Sigmoid colon (tissue), 7 donors: ENCODE data around the gene HDX. TPM values are rescaled to one million over a fixed set of nuclear protein-coding genes. Genes with fewer than 3 reads are reported as not detected.
A peak's percentile ranks its signal among the peaks of the same experiment; 100 is the strongest.
"Not testable (repeated sequence)": the region's sequence is repeated elsewhere in the genome, so short reads cannot be mapped to it uniquely, and the experiment has no call there.

ENCODE experiments used
- DNase-seq: peaks from one replicate; pipeline ENCODE4 v3.0.0-alpha.2; 2019
- H3K27ac ChIP-seq, 4 donors: fragments of 200-600 bp; sonication (generic); one replicate each; pipeline ENCODE4 v1.5.1; 2016 to 2019; ENCODE audit warnings: mild to moderate bottlenecking in 1 of 4
- H3K27me3 ChIP-seq, 3 donors: fragments of 200-600 bp; sonication (generic); one replicate each; pipeline ENCODE4 v1.5.1; 2019; ENCODE audit warnings: mild to moderate bottlenecking in 1 of 3
- H3K36me3 ChIP-seq, 4 donors: fragments of 200-600 bp; sonication (generic); one replicate each; pipeline ENCODE4 v1.5.1; 2016 to 2019
- H3K4me1 ChIP-seq, 4 donors: fragments of 200-600 bp; sonication (generic); one replicate each; pipeline ENCODE4 v1.5.1; 2017 to 2019
- H3K4me3 ChIP-seq, 4 donors: fragments of 200-600 bp; sonication (generic); one replicate each; pipeline ENCODE4 v1.5.1; 2017 to 2019; ENCODE audit warnings: mild to moderate bottlenecking in 2 of 4, moderate library complexity in 1 of 4
- H3K9me3 ChIP-seq, 4 donors: fragments of 200-600 bp in 3 of 4; sonication (generic) in 3 of 4; one replicate each; pipeline versions ENCODE4 v1.5.1 to v1.6.1; 2013 to 2019
- EP300 ChIP-seq, 4 donors: sonication (generic); formaldehyde crosslinking; IDR thresholded peaks; one replicate each; pipeline ENCODE4 v1.6.1; 2017; ENCODE audit warnings: antibody characterized with exemption in 4 of 4
- POLR2A ChIP-seq, 2 donors: fragments of 450-650 bp; IDR thresholded peaks; one replicate each; pipeline ENCODE4 v1.6.1; 2016; ENCODE audit warnings: antibody characterized with exemption in 2 of 2, mild to moderate bottlenecking in 2 of 2, moderate library complexity in 2 of 2
- POLR2AphosphoS5 ChIP-seq, 4 donors: sonication (generic); formaldehyde crosslinking; IDR thresholded peaks; one replicate each; pipeline ENCODE4 v1.6.1; 2017; ENCODE audit warnings: antibody characterized with exemption in 4 of 4
- WGBS, 2 donors: extraction: QIAGEN DNeasy Blood & Tissue Kit; methylation state at CpG; one replicate each; pipeline ENCODE4 v1.1.7; 2013; 5-methylcytosine and 5-hydroxymethylcytosine counted together
- intact Hi-C: fragments of 100-400 bp; cut with DNase I; formaldehyde crosslinking; loops from one replicate; pipeline ENCODE4 v1.15.1; 2023
- polyA plus RNA-seq, 3 donors: library from polyadenylated mRNA; stranded (reverse); fragments of 200-250 nt; gene quantifications; one replicate each; pipeline ENCODE4 v1.2.3, GENCODE V29; 2013
- total RNA-seq, 4 donors: library from RNA; depleted of rRNA; stranded (reverse); fragments of >200 nt; gene quantifications; one replicate each; pipeline ENCODE4 v1.1.0, GENCODE V29; 2016
- TF ChIP-seq, protein P1 (sequence below), 4 experiments: fragments of 450-650 bp in 3 of 4; fragments of 200-600 bp in 1 of 4; IDR thresholded peaks; one replicate each; pipeline ENCODE4 v1.5.1; 2016 to 2019; ENCODE audit warnings: antibody characterized with exemption in 4 of 4, mild to moderate bottlenecking in 3 of 4, moderate library complexity in 2 of 4
- donor health status: healthy with polysubstance abuse.
- donor health status: Bipolar disorder and iron deficiency.
- donor health status: healthy.

The HDX gene
- total RNA-seq (1 to 10 TPM; 4.3 to 9.1 (median 6.8) TPM), polyA plus RNA-seq (under 1 TPM; 0.23 to 0.77 (median 0.60) TPM)

DNA sequence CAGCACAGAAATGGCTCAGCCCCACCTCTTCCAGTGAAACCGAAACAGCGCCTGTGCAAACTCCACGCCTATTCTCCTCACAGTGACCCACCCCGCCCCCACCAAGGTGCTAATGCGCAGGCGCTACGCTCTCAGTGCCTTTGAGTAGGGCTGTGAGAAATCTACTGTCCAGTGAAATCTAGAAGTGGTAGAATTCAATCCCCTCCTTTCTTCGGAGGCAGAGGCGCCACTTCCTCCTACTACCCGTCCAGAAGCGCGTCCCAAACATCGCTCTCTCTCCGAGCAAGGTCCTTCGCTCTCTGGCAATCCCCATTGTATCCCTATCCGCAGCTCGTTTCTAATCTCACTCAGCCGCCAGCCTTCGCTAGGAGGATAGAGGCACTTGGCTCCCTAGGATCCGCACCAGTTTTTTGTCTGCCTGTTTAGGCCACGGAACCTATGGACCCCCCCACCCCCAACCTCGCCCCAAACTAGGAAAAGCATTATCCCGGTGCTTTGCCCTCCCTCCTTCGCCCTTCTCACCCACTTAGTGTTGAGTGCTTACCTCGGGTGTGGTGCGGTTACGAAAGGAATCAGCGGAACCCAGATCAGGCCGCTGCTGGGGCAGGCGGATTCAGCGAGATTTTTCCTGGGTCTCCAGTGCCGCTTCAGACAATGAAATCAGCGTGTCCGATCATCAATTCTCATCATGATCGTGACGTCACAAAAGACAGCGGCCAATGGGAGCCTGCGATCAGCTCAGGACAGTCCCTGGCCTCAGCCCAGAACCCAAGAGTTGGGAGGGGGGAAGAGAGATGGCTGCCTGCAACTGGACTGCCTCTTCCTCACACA lies at the start of gene HDX:
Gene HDX (minus strand): TSS at position 656 of the 831 bp plus-strand sequence. CDS start 27,056 bp downstream, outside the sequence.
- peak; percentile 63 to 78 (median 72) for TF ChIP-seq POLR2AphosphoS5 (IDR thresholded peaks at IDR 0.05)
- no peak for TF ChIP-seq EP300 (IDR thresholded peaks at IDR 0.05)
- H3K36me3 ChIP-seq = no peaks in the 10 kb centered on the region
- peak within 1 kb of the TSS; percentile 45 to 63 (median 56) for H3K4me3 ChIP-seq
- H3K4me1 ChIP-seq = no peaks in the 10 kb centered on the region
- peak; percentile 92 for DNase-seq
- intact Hi-C loops = no loop called here
- H3K27me3 ChIP-seq = no peaks in the 10 kb centered on the region
- peak within 1 kb of the TSS; percentile 87 to 91 (median 90) for H3K27ac ChIP-seq
- 0 to 2% methylated on average over 38 of the region's 38 CpGs for WGBS, 2 donors
- no peaks in the 10 kb centered on the region for H3K9me3 ChIP-seq

- H3K27ac ChIP-seq, H3K36me3 ChIP-seq, H3K4me1 ChIP-seq, intact Hi-C loops, H3K27me3 ChIP-seq, H3K9me3 ChIP-seq, DNase-seq, H3K4me3 ChIP-seq: not testable (repeated sequence)
- 93 to 95% methylated on average over 2 of the region's 2 CpGs for WGBS, 2 donors
Measured at GRCh38 chrX:84541315-84541714, 39.1 kb upstream of the HDX start.

DNA sequence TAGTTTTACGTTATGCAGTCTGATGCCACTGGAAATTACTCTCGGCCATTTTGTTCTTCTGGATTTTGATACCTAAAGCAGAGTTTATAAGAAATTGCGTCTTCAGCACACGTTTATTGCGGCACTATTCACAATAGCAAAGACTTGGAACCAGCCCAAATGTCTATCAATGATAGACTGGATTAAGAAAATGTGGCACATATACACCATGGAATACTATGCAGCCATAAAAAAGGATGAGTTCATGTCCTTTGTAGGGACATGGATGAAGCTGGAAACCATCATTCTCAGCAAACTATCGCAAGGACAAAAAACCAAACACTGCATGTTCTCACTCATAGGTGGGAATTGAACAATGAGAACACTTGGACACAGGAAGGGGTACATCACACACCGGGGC lies 35.4 kb upstream of the HDX start:
- H3K36me3 ChIP-seq, H3K4me3 ChIP-seq, intact Hi-C loops, H3K27ac ChIP-seq, DNase-seq, H3K4me1 ChIP-seq, H3K9me3 ChIP-seq, H3K27me3 ChIP-seq: not testable (repeated sequence)
- 93 to 94% methylated on average over 6 of the region's 7 CpGs for WGBS, 2 donors

GRCh38 chrX:84488426-84488825 lies 13.8 kb downstream of the HDX start:
- no peaks in the 10 kb centered on the region for H3K9me3 ChIP-seq
- no peaks in the 10 kb centered on the region for H3K27me3 ChIP-seq
- H3K36me3 ChIP-seq = peaks cover 0 to 3% (median 0%) of the 10 kb centered on the region in 4 donors
- H3K27ac ChIP-seq = no peak overlapping the region
- TF ChIP-seq POLR2AphosphoS5 (IDR thresholded peaks at IDR 0.05) (no peak), EP300 (IDR thresholded peaks at IDR 0.05) (no peak), POLR2A (IDR thresholded peaks at IDR 0.05) (no peak)
- TF ChIP-seq, protein P1, sequence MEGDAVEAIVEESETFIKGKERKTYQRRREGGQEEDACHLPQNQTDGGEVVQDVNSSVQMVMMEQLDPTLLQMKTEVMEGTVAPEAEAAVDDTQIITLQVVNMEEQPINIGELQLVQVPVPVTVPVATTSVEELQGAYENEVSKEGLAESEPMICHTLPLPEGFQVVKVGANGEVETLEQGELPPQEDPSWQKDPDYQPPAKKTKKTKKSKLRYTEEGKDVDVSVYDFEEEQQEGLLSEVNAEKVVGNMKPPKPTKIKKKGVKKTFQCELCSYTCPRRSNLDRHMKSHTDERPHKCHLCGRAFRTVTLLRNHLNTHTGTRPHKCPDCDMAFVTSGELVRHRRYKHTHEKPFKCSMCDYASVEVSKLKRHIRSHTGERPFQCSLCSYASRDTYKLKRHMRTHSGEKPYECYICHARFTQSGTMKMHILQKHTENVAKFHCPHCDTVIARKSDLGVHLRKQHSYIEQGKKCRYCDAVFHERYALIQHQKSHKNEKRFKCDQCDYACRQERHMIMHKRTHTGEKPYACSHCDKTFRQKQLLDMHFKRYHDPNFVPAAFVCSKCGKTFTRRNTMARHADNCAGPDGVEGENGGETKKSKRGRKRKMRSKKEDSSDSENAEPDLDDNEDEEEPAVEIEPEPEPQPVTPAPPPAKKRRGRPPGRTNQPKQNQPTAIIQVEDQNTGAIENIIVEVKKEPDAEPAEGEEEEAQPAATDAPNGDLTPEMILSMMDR (IDR thresholded peaks at IDR 0.05) = no peak
- H3K4me3 ChIP-seq = no peak overlapping the region
- no peak for DNase-seq
- intact Hi-C loops = no loop called here
- no peaks in the 10 kb centered on the region for H3K4me1 ChIP-seq

GRCh38 chrX:84487365-84488353 lies 14.6 kb downstream of the HDX start:
- intact Hi-C loops = no loop called here
- H3K27me3 ChIP-seq = no peaks in the 10 kb centered on the region
- no peaks in the 10 kb centered on the region for H3K9me3 ChIP-seq

More at GRCh38 chrX:84487365-84488353, 14.6 kb downstream of the HDX start:
- Histone ChIP-seq H3K36me3 (peaks cover 0 to 3% (median 0%) of the 10 kb centered on the region in 4 donors), H3K4me3 (no peak overlapping the region), H3K27ac (no peak overlapping the region), H3K4me1 (no peaks in the 10 kb centered on the region)
- WGBS, 2 donors = 86 to 91% methylated on average over 3 of the region's 3 CpGs
- TF ChIP-seq POLR2AphosphoS5 (IDR thresholded peaks at IDR 0.05) (no peak), EP300 (IDR thresholded peaks at IDR 0.05) (no peak), POLR2A (IDR thresholded peaks at IDR 0.05) (no peak)
- TF ChIP-seq, protein P1 (IDR thresholded peaks at IDR 0.05) = no peak
- DNase-seq = no peak
